Dendritic cell treated with granulocyte-macrophage colony-stimulating factor and Interleukin-4, amounts not matched to agents 40 ng/mL and 50 ng/mL, for 4 days (primary cell): ENCODE data around the gene PTH2.
"Not testable (repeated sequence)": the region's sequence is repeated elsewhere in the genome, so short reads cannot be mapped to it uniquely, and the experiment has no call there.

Experiments
- H3K27ac Mint-ChIP-seq: one replicate; pipeline ENCODE4 v1.8.0; 2022; ENCODE audit warnings: mild to moderate bottlenecking, mixed read lengths
- H3K27me3 Mint-ChIP-seq: one replicate; pipeline ENCODE4 v1.8.0; 2022; ENCODE audit warnings: mild to moderate bottlenecking, mixed read lengths
- H3K36me3 Mint-ChIP-seq: one replicate; pipeline ENCODE4 v1.8.0; 2022; ENCODE audit warnings: low read depth, mixed read lengths
- H3K4me1 Mint-ChIP-seq: one replicate; pipeline ENCODE4 v1.8.0; 2022; ENCODE audit warnings: low read depth, mixed read lengths
- H3K4me3 Mint-ChIP-seq: one replicate; pipeline ENCODE4 v1.8.0; 2022; ENCODE audit warnings: mild to moderate bottlenecking, moderate library complexity, mixed read lengths
- H3K9me3 Mint-ChIP-seq: one replicate; pipeline ENCODE4 v1.8.0; 2022; ENCODE audit warnings: mixed read lengths
- intact Hi-C: fragments of 100-400 bp; cut with micrococcal nuclease; formaldehyde crosslinking; loops from one replicate; pipeline ENCODE4 v1.15.0; 2022

PTH2 gene

DNA sequence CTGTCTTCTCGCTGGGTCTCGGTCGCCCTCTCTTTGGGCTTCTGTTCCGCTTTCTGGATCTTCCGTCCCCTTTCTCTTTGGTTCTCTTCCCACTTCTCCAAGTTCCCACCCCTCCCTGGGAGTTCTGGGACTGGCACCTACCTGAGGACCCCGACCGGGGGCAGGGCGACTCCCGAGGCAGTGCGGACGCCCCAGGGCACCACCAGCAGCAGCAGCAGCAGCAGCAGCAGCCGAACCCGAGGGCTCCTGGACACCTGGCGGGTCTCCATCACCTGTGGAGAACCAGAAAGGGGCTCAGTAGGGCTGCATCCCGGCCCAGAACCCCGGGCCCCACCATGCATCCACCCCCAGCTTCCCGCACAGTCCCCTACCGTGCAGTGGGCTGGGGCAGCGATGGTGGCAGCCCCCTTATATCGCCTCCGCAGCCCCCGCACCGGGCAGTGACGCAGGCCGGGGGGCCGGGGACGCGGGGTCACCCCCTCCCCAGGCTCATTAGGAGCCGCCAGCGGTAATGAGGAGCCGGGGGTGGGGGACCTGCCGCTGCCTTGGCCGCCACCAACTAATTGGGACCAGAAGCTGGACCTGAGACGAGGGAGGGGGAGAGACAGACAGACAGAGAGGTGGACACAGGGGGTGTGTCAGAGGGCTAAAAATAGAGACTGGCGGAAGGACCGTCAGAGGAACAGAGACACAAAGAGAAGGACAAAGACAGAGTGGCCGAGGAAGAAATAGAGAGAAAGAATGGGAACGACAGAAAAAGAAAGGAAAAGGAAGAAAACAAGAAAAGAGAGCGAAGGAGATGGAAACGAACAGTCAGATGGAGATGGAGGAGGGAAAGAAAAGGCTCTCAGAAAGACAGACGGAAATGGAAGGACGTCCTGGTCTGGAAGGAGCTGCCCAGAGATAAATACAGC lies at the start of gene PTH2:
PTH2 (minus strand) TSS at position 371 of the 914 bp plus-strand sequence; CDS start at position 269, 102 bp downstream.
- H3K27me3 Mint-ChIP-seq, result peaks cover 95% of the 10 kb centered on the region
- peak within 1 kb of the TSS; percentile 75 for H3K4me3 Mint-ChIP-seq
- no peaks in the 10 kb centered on the region for H3K9me3 Mint-ChIP-seq
- intact Hi-C loops, result no loop called here
- peak within 1 kb of the TSS; percentile 73 for H3K27ac Mint-ChIP-seq
- H3K36me3 Mint-ChIP-seq, result no peaks in the 10 kb centered on the region
- peaks cover 46% of the 10 kb centered on the region for H3K4me1 Mint-ChIP-seq

DNA sequence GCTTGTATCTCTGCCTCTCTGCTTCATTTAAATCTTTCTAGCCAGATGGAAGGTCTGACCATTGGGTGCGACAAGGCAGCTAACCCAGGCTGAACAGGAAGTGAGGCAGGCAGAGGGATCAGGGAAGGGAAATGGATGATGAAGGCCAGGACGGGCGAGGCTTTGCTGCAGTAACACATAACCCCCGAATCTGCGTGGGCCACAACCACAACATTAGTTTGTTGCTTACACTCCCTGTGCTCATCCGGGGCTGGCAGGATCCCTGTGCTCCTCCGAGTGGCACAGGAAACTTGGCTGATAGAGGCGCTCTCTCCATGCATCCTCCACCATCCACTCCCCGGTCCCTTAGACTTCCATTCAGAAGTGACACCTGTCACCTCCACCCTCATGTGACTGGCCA lies 49.7 kb upstream of the PTH2 start:
- Mint-ChIP-seq H3K27ac (peak overlapping the region; percentile 90), H3K36me3 (peaks cover 33% of the 10 kb centered on the region), H3K9me3 (no peaks in the 10 kb centered on the region), H3K4me3 (no peak overlapping the region), H3K4me1 (peaks cover 63% of the 10 kb centered on the region), H3K27me3 (peaks cover 17% of the 10 kb centered on the region)
- intact Hi-C loops, result no loop called here

DNA sequence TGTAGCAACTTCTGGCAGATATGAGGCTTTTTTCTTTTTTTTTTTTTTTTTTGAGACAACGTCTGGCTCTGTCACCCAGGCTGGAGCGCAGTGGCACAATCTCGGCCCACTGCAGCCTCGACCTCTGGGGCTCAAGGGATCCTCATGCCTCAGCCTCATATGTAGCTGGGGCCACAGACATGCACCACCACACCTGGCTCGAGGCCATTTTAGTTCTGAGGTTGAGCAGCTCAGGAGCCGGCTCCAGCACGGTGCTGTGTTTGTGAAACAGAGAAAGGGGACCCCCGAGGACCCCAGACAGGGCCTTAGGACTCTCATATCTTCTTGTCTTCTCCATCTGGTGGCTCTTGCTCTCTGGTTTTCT lies 47.4 kb upstream of the PTH2 start:
- H3K27ac Mint-ChIP-seq, result peak overlapping the region; percentile 71
- peaks cover 54% of the 10 kb centered on the region for H3K4me1 Mint-ChIP-seq
- no peaks in the 10 kb centered on the region for H3K9me3 Mint-ChIP-seq
- intact Hi-C loops, result no loop called here
- no peak overlapping the region for H3K4me3 Mint-ChIP-seq
- peaks cover 14% of the 10 kb centered on the region for H3K27me3 Mint-ChIP-seq
- H3K36me3 Mint-ChIP-seq, result peaks cover 54% of the 10 kb centered on the region

GRCh38 chr19:49469828-49470614 lies 46.8 kb upstream of the PTH2 start:
- peaks cover 60% of the 10 kb centered on the region for H3K36me3 Mint-ChIP-seq
- H3K4me1 Mint-ChIP-seq, result peaks cover 48% of the 10 kb centered on the region
- no peaks in the 10 kb centered on the region for H3K9me3 Mint-ChIP-seq
- no peak overlapping the region for H3K4me3 Mint-ChIP-seq
- peak overlapping the region; percentile 71 for H3K27ac Mint-ChIP-seq
- H3K27me3 Mint-ChIP-seq, result peaks cover 8% of the 10 kb centered on the region
- intact Hi-C loops, result no loop called here

GRCh38 chr19:49468746-49469447 lies 45.7 kb upstream of the PTH2 start:
- H3K27ac Mint-ChIP-seq, result peak overlapping the region; percentile 71
- no peaks in the 10 kb centered on the region for H3K27me3 Mint-ChIP-seq
- intact Hi-C loops, result no loop called here
- peaks cover 71% of the 10 kb centered on the region for H3K36me3 Mint-ChIP-seq
- H3K9me3 Mint-ChIP-seq, result no peaks in the 10 kb centered on the region
- H3K4me3 Mint-ChIP-seq, result no peak overlapping the region
- peaks cover 37% of the 10 kb centered on the region for H3K4me1 Mint-ChIP-seq

- Mint-ChIP-seq H3K4me3 (no peak overlapping the region), H3K27me3 (no peaks in the 10 kb centered on the region), H3K9me3 (no peaks in the 10 kb centered on the region)
These were observed 45.0 kb upstream of the PTH2 start for GRCh38 chr19:49468199-49468598.

GRCh38 chr19:49465371-49465770 lies 42.1 kb upstream of the PTH2 start:
- Mint-ChIP-seq H3K4me1 (peaks cover 22% of the 10 kb centered on the region), H3K27me3 (no peaks in the 10 kb centered on the region), H3K4me3 (no peak overlapping the region), H3K36me3 (peaks cover 87% of the 10 kb centered on the region), H3K27ac (no peak overlapping the region), H3K9me3 (no peaks in the 10 kb centered on the region)
- intact Hi-C loops, result no loop called here

More at GRCh38 chr19:49468199-49468598, 45.0 kb upstream of the PTH2 start:
- H3K36me3 Mint-ChIP-seq, result peaks cover 76% of the 10 kb centered on the region
- intact Hi-C loops, result no loop called here
- peak overlapping the region; percentile 71 for H3K27ac Mint-ChIP-seq
- peaks cover 34% of the 10 kb centered on the region for H3K4me1 Mint-ChIP-seq

DNA sequence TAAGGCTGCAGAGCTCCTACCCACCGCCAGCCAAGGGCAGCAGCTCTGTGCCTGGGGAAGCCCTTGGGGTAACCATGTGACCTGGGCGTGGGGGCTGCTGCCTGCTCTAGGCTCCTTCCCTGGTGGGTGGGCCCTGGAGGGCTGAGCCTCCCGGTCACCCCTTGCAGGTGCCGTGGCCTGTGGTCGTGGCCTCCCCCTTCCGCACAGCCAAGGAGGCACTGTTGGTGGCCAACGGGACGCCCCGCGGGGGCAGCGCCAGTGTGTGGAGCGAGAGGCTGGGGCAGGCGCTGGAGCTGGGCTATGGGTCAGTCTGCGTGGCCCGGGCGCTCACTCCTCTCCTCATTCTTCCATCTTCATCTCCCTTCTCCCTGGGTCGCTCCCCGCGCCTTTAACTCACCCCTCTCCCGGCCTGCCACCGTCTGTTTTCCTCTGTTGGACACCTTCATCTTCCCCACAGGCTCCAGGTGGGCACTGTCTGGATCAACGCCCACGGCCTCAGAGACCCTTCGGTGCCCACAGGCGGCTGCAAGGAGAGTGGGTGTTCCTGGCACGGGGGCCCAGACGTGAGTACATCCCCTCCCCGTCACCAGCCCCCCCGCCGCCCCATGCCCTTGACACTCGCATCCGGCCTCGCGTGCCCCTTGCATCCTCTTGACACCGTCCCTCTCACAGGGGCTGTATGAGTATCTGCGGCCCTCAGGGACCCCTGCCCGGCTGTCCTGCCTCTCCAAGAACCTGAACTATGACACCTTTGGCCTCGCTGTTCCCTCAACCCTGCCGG lies 40.9 kb upstream of the PTH2 start:
- peaks cover 10% of the 10 kb centered on the region for H3K4me1 Mint-ChIP-seq
- H3K27me3 Mint-ChIP-seq, result no peaks in the 10 kb centered on the region
- no peak overlapping the region for H3K27ac Mint-ChIP-seq
- no peak overlapping the region for H3K4me3 Mint-ChIP-seq
- intact Hi-C loops, result no loop called here
- H3K36me3 Mint-ChIP-seq, result peaks cover 90% of the 10 kb centered on the region
- H3K9me3 Mint-ChIP-seq, result no peaks in the 10 kb centered on the region

DNA sequence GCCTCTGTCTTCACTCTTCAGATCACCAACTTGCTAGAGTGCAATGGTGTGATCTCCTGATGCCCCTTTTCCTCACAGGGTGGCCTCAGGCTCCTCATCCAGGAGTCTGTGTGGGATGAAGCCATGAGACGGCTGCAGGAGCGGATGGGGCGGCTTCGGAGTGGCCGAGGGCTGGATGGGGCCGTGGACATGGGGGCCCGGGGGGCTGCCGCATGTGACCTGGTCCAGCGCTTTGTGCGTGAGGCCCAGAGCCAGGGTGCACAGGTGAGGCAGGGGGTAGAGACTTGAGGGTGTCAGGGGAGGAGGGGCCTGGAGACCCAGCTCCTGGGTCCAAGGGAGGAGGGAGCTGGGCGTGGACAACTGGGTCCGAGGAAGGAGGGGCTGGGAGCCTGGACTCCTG lies 39.3 kb upstream of the PTH2 start:
- no peaks in the 10 kb centered on the region for H3K27me3 Mint-ChIP-seq
- H3K4me3 Mint-ChIP-seq, result no peak overlapping the region
- H3K4me1 Mint-ChIP-seq, result peaks cover 4% of the 10 kb centered on the region
- H3K27ac Mint-ChIP-seq, result no peak overlapping the region
- H3K9me3 Mint-ChIP-seq, result no peaks in the 10 kb centered on the region
- intact Hi-C loops, result no loop called here
- peaks cover 86% of the 10 kb centered on the region for H3K36me3 Mint-ChIP-seq

DNA sequence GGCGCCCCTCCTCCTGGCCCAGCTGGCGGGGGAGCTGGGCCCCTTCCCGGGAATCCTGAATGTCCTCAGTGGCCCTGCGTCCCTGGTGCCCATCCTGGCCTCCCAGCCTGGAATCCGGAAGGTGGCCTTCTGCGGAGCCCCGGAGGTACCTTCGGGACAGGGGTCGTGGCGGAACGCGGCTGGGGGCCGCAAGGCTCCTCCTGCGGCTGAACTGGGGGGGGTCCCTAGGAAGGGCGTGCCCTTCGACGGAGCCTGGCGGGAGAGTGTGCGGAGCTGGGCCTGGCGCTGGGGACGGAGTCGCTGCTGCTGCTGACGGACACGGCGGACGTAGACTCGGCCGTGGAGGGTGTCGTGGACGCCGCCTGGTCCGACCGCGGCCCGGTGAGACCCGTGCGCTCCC lies 38.4 kb upstream of the PTH2 start:
- peaks cover 87% of the 10 kb centered on the region for H3K36me3 Mint-ChIP-seq
- H3K27ac Mint-ChIP-seq, result no peak overlapping the region
- H3K27me3 Mint-ChIP-seq, result no peaks in the 10 kb centered on the region
- no peaks in the 10 kb centered on the region for H3K9me3 Mint-ChIP-seq
- intact Hi-C loops, result no loop called here
- H3K4me1 Mint-ChIP-seq, result peaks cover 12% of the 10 kb centered on the region
- H3K4me3 Mint-ChIP-seq, result no peak overlapping the region

- H3K27me3 Mint-ChIP-seq, H3K4me3 Mint-ChIP-seq, intact Hi-C loops, H3K9me3 Mint-ChIP-seq, H3K27ac Mint-ChIP-seq: not testable (repeated sequence)
- peaks cover 87% of the 10 kb centered on the region for H3K36me3 Mint-ChIP-seq
- peaks cover 16% of the 10 kb centered on the region for H3K4me1 Mint-ChIP-seq
These were observed 37.9 kb upstream of the PTH2 start for GRCh38 chr19:49461130-49461529.

GRCh38 chr19:49459388-49459787 lies 36.1 kb upstream of the PTH2 start:
- Mint-ChIP-seq H3K9me3 (no peaks in the 10 kb centered on the region), H3K27me3 (no peaks in the 10 kb centered on the region), H3K4me3 (no peak overlapping the region), H3K4me1 (peaks cover 24% of the 10 kb centered on the region), H3K36me3 (peaks cover 82% of the 10 kb centered on the region), H3K27ac (peak overlapping the region; percentile 22)
- intact Hi-C loops, result no loop called here

DNA sequence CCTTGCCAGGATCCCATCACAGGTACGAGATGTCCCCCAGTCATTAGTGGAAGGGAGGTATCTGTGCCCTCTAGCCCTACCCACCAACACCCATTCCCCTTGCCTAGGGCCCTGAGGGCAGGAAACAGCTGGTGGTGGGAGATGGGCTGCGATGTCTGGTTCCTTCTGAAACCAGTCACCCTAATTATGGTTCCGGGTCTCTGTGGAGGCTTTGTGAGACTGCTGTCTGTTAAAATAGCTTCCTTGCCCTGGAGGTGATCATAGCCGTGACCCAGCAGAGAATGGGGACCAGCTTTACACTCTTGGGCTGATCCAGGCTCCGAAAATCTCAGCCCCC lies 35.3 kb upstream of the PTH2 start:
- H3K4me3 Mint-ChIP-seq, result no peak overlapping the region
- peaks cover 82% of the 10 kb centered on the region for H3K36me3 Mint-ChIP-seq
- no peaks in the 10 kb centered on the region for H3K9me3 Mint-ChIP-seq
- H3K27me3 Mint-ChIP-seq, result no peaks in the 10 kb centered on the region
- peak overlapping the region; percentile 18 for H3K27ac Mint-ChIP-seq
- peaks cover 30% of the 10 kb centered on the region for H3K4me1 Mint-ChIP-seq
- intact Hi-C loops, result no loop called here
